Measurements from ENCODE around the gene ZDHHC24. TPM values are rescaled to one million over a fixed set of nuclear protein-coding genes. Genes with fewer than 3 reads are reported as not detected.

ZDHHC24 gene
- total RNA-seq, 1 experiment from 2014 or later = 12.4 TPM

DNA sequence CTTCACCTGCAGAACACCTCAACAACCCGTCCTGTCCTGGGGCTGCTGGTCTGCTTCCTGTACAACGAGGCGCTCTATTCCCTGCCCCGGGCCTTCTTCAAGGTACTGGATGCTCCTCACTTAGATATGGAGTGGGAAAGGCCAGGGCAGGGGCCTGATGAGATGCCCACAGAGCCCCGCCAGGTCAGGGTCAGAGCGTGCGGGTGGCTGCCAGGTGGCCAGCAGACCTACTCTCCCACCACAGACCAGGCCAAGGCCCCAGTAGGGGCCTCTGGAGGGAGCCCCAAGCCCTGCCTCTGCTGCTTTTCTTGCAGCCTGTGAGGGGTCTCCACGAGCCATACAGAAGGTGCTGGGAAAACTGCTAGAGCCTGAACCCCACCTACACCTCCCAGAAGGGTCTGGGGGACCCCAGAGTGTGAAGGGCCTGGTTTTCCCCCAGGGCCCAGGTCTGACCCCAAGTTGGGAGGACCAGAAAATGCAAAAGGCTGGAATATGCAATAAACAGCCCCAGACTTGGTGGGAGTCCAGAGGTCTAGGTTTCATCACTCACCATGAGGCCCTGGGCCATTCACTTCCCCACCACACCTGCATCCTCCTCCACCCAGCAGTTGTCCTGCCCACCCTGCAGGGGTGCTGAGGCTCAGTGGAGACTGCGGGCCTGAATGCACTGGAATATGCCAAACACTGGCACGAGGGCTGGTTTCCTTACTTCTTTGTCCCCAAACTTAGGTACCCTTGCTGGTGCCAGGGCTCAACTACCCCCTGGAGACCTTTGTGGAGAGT lies 14.7 kb downstream of the ZDHHC24 start:
- ChIA-PET POLR2A (no interaction called here), CTCF (no interaction called here)
- BruUV-seq (replicated peaks) = no TSS peak
- intact Hi-C loops (cut with micrococcal nuclease) = no loop called here
- Mint-ChIP-seq H3K27me3 (ENCODE audit: insufficient read depth, unreplicated experiment) (no peaks in the 10 kb centered on the region), H3K4me3 (ENCODE audit: unreplicated experiment) (no peak overlapping the region), H3K4me1 (ENCODE audit: insufficient read depth, unreplicated experiment) (no peaks in the 10 kb centered on the region), H3K27ac (ENCODE audit: low read depth, unreplicated experiment) (no peak overlapping the region), H3K9me3 (ENCODE audit: unreplicated experiment) (no peaks in the 10 kb centered on the region), H3K36me3 (ENCODE audit: insufficient read depth, unreplicated experiment) (peaks cover 19% of the 10 kb centered on the region)
- DNase-seq (ENCODE audit: unreplicated experiment) = no peak
- TF ChIP-seq, protein P1, sequence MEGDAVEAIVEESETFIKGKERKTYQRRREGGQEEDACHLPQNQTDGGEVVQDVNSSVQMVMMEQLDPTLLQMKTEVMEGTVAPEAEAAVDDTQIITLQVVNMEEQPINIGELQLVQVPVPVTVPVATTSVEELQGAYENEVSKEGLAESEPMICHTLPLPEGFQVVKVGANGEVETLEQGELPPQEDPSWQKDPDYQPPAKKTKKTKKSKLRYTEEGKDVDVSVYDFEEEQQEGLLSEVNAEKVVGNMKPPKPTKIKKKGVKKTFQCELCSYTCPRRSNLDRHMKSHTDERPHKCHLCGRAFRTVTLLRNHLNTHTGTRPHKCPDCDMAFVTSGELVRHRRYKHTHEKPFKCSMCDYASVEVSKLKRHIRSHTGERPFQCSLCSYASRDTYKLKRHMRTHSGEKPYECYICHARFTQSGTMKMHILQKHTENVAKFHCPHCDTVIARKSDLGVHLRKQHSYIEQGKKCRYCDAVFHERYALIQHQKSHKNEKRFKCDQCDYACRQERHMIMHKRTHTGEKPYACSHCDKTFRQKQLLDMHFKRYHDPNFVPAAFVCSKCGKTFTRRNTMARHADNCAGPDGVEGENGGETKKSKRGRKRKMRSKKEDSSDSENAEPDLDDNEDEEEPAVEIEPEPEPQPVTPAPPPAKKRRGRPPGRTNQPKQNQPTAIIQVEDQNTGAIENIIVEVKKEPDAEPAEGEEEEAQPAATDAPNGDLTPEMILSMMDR (IDR thresholded peaks at IDR 0.05; ENCODE audit: unreplicated experiment) = no peak

DNA sequence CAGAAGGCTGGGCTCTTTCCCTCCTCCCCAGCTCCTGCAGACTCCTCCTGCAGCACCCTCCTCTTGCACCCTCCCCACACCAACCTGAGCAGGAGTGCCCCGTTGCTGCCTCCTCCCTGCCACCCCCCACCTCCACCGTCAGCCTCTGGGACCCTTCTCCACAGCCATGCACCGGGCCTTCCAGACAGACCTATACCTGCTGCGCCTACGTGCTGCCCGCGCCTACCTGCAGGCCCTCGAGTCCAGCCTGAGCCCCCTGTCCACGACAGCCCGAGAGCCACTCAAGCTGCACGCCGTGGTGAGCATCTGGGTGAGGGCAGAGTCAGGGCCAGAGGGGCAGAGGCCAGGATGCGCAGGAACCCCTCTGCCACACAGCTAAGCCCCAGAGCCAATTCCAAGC lies 16.2 kb downstream of the ZDHHC24 start:
- DNase-seq (ENCODE audit: unreplicated experiment) = no peak
- Mint-ChIP-seq H3K27ac (ENCODE audit: low read depth, unreplicated experiment) (no peak overlapping the region), H3K9me3 (ENCODE audit: unreplicated experiment) (no peaks in the 10 kb centered on the region), H3K27me3 (ENCODE audit: insufficient read depth, unreplicated experiment) (no peaks in the 10 kb centered on the region), H3K4me3 (ENCODE audit: unreplicated experiment) (no peak overlapping the region), H3K36me3 (ENCODE audit: insufficient read depth, unreplicated experiment) (peaks cover 11% of the 10 kb centered on the region), H3K4me1 (ENCODE audit: insufficient read depth, unreplicated experiment) (no peaks in the 10 kb centered on the region)
- ChIA-PET POLR2A (interaction anchor here (0.5 to 1.0 kb wide), 3 partner anchors 9 to 50 kb away, joined by 3 to 6 read pairs (median 4); partner anchors contain the start of gene DPP3), CTCF (no interaction called here)
- TF ChIP-seq, protein P1 (IDR thresholded peaks at IDR 0.05; ENCODE audit: unreplicated experiment) = no peak
- intact Hi-C loops (cut with micrococcal nuclease) = no loop called here
- BruUV-seq (replicated peaks) = no TSS peak

DNA sequence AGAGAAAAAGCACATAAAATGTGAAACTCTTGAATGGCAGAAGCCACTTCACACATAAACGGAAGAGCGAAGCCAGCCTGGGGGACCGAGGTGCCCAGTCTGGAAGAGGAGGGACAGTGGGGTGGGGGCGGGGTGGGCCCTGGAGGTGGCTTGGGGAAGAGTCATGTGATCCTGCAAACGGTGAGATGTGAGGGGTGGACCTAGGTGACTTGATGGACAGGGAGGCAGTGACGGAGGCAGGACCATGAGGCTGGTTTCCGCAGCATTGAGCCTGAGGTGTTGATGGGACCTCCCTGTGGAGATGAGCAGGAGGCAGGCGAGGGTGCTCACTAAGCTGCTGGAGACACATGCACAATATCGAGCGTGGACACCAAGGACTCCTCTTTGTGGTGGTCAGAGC lies 16.8 kb downstream of the ZDHHC24 start:
- POLR2A ChIA-PET = interaction anchor here (0.5 to 1.0 kb wide), 3 partner anchors 9 to 49 kb away, joined by 3 to 6 read pairs (median 4); partner anchors contain the start of gene DPP3
- CTCF ChIA-PET = no interaction called here
- DNase-seq (ENCODE audit: unreplicated experiment) = no peak
- intact Hi-C loops (cut with micrococcal nuclease) = no loop called here
- Mint-ChIP-seq H3K27ac (ENCODE audit: low read depth, unreplicated experiment) (no peak overlapping the region), H3K4me3 (ENCODE audit: unreplicated experiment) (no peak overlapping the region), H3K4me1 (ENCODE audit: insufficient read depth, unreplicated experiment) (no peaks in the 10 kb centered on the region), H3K36me3 (ENCODE audit: insufficient read depth, unreplicated experiment) (peaks cover 12% of the 10 kb centered on the region), H3K9me3 (ENCODE audit: unreplicated experiment) (no peaks in the 10 kb centered on the region), H3K27me3 (ENCODE audit: insufficient read depth, unreplicated experiment) (no peaks in the 10 kb centered on the region)
- TF ChIP-seq, protein P1 (IDR thresholded peaks at IDR 0.05; ENCODE audit: unreplicated experiment) = no peak
- BruUV-seq (replicated peaks) = no TSS peak

DNA sequence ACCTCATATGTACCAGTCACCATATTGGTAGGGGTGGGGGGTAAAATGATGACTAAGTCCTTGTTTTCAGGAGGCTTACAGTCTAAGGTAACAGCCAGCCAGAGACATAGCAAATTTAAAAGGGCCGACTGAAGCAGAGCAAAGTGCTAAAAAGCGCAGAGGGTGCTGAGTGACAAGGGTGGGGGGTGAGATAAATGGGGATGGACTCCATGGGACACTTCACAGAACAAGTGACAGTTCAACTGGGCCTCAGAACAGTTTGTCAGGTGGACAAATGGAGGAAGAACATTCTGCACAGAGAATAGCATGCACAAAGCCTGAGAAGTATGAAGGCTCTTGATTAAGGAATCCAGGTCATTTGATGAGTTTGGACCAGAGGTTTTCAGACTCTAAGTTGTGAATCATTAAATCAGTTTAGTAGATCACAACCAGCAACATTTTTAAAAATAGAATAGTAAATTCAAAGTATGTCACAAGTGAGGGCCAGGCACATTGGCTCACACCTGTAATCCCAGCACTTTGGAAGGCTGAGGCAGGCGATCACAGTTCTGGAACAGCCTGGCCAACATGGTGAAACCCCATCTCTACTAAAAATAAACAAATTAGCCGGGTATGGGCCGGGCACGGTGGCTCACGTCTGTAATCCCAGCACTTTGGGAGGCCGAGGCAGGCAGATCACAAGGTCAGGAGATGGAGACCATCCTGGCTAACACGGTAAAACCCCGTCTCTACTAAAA lies 21.4 kb downstream of the ZDHHC24 start:
- no peaks in the 10 kb centered on the region for H3K9me3 Mint-ChIP-seq (ENCODE audit: unreplicated experiment)
- H3K4me1 Mint-ChIP-seq (ENCODE audit: insufficient read depth, unreplicated experiment) = no peaks in the 10 kb centered on the region
- DNase-seq (ENCODE audit: unreplicated experiment) = no peak
- H3K27ac Mint-ChIP-seq (ENCODE audit: low read depth, unreplicated experiment) = no peak overlapping the region
- CTCF ChIA-PET = no interaction called here
- TF ChIP-seq, protein P1 (IDR thresholded peaks at IDR 0.05; ENCODE audit: unreplicated experiment) = no peak
- intact Hi-C loops (cut with micrococcal nuclease) = no loop called here
- no peaks in the 10 kb centered on the region for H3K27me3 Mint-ChIP-seq (ENCODE audit: insufficient read depth, unreplicated experiment)
- POLR2A ChIA-PET = interaction anchor here (0.6 kb wide), 2 partner anchors 9 to 257 kb away, joined by 3 read pairs; no protein-coding TSS in a partner anchor
- BruUV-seq (replicated peaks) = no TSS peak
- peaks cover 39% of the 10 kb centered on the region for H3K36me3 Mint-ChIP-seq (ENCODE audit: insufficient read depth, unreplicated experiment)
- no peak overlapping the region for H3K4me3 Mint-ChIP-seq (ENCODE audit: unreplicated experiment)

Measured in MCF 10A (cell line).